NCI-H2081 (cell line): ENCODE data around the gene CHD5.
"Not testable (repeated sequence)": the region's sequence is repeated elsewhere in the genome, so short reads cannot be mapped to it uniquely, and the experiment has no call there.

ENCODE experiments used
- DNase-seq, 2 experiments: peaks; one replicate each; lab custom pipeline; 2025; lab: John Stamatoyannopoulos, UW

Gene CHD5

GRCh38 chr1:6180268-6180706 lies at the start of gene CHD5:
Gene CHD5 (minus strand): TSS chr1:6180321. CDS start chr1:6180023, 298 bp downstream.
- DNase-seq = peak; percentile 24 to 46

DNA sequence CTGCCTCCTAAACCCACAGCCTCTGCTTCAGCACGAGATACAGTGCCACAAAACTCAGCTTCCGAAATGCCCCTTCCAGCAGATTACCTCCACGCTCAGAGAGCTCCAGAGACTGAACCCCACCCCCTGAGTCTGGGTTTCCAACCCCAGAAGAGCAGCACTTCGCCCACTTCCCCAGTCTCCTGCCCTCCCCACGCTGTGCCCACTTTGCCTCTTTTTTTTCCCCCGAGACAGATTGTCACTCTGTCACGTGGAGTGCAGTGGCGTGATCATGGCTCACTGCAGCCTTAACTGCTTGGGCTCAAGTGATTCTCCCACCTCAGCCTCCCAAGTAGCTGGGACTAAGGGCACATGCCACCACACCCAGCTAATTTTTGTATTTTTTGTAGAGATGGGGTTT lies 45.5 kb upstream of the CHD5 start:
- DNase-seq = no peak

- DNase-seq = no peak
These were observed 44.6 kb upstream of the CHD5 start for GRCh38 chr1:6224718-6225117.

GRCh38 chr1:6223617-6224016 lies 43.5 kb upstream of the CHD5 start:
- no peak for DNase-seq

DNA sequence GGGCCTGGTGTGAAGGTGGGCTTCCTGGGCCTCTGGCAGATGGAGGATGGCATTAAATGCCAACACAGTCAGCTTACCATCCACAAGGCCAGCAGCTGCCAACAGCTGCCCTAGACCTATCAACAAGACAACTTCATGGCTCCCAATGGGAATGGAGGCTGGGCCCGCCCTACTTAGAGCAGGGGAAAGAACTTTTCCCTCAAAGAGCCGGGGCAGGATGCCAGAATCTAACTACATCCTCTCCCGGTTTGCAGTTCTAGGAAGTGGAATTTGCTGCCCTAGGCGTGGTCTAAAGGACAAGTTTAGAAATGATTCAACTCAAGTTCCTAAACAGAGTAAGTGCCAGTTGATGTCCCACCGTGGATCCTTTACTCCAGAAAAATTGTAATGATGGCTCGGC lies 42.5 kb upstream of the CHD5 start:
- DNase-seq = no peak

DNA sequence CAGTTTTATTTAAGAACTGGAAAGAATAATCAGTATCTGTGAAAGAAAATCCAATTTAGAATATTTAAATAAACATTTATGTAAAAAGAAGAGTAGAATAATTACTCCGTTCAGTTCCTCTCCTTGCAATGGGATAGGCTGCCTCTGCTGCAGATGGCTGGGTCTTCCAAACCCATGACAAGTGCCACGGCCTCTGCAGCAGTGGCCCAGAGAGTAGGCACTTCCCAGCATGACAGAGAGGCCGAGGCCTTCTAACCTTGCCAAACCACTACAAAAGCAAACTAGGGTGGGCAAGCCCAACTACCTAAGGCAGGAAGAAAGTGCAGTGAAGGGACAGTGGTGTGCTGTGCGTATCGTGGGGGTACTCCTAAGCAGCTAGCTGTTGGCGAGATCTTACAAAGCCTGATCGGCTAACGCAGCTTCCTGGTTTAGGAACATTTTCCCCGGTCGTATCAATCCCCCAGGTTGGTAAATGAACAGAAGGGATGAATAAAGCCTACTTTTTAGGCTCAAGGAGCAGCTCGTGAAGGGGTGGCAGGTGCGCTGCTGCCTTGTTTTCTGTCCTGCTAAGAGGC lies 41.2 kb upstream of the CHD5 start:
- DNase-seq = no peak

- DNase-seq = no peak
These were observed 40.1 kb upstream of the CHD5 start for GRCh38 chr1:6220236-6220635.

GRCh38 chr1:6219641-6220040 lies 39.5 kb upstream of the CHD5 start:
- not testable (repeated sequence) for DNase-seq

DNA sequence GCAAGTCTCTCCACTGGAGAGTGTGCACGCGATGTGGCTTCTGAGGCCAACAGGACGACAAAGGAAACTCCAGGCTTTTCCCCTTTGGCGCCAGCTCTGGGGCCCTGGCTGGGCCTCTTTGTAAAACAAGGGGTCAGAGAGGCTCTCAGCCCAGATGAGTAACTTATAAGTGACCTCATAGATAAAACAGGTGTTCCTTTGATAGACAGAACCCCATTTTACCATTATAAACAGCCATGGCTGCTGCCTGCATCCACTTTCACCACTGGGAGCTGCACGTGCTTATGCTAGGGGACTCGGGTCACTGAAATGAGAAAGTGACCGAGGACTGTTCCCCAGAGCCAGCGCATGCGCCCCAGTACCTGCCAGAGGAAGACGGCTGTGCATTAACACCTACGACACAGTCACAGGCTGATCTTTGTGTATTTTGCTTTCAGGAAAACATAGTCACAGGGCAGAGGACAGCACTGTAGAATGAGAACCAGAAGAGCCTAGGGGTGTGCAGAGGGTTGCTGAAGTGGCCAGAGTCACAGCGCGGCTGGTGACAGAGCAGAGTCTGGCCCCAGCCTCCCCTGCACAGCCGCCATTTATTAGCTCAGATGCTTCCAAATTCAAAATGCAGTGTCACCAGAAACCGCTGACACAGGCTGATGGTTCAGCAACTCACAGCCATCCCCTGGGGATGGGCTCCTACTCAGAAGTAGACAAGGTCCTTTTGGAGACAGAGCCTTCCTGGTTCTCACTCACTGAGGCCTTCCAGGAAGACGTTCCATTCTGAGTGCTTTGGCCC lies 38.4 kb upstream of the CHD5 start:
- no peak for DNase-seq

GRCh38 chr1:6212193-6212959 lies 32.3 kb upstream of the CHD5 start:
- DNase-seq = no peak

- DNase-seq = no peak
These were observed 31.6 kb upstream of the CHD5 start for GRCh38 chr1:6211731-6212130.

DNA sequence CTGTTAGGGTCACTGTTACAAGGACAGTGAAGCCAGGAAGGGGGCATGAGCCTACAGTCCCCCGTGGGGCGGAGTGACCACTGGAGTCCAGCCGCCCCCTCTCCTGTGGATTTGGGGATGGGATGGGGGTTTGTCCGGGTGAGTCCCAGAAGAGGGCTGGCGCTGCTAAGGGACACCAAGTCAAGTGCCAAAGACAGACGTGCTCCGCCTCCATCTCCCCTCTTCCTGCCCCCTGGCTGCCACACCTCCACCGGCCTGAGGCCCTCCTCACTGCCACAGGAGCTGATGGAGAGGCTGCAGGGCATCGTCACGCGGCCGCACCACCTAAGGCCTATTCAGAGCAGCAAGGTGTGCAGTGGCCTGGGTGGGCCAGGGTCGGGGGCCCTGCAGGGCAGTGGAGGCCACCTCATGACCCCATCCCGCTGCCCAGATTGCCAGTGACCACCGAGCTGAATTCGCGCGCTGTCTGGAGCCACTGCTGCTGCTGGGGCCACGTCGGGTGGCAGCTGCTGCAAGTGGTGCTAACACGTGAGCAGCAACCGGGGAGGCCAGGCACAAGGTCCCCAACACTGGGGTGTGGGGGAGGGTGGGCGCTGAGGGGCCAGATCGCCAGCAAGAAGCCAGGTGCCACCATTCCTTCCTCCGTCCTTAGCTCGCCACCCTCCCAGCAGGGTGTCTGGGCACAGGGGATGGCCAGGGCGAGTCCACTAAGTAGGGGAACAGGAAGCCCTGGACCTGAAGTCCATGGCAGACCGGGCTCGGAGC lies 30.7 kb upstream of the CHD5 start:
- DNase-seq = no peak

GRCh38 chr1:6209661-6210580 lies 29.8 kb upstream of the CHD5 start:
- no peak for DNase-seq

DNA sequence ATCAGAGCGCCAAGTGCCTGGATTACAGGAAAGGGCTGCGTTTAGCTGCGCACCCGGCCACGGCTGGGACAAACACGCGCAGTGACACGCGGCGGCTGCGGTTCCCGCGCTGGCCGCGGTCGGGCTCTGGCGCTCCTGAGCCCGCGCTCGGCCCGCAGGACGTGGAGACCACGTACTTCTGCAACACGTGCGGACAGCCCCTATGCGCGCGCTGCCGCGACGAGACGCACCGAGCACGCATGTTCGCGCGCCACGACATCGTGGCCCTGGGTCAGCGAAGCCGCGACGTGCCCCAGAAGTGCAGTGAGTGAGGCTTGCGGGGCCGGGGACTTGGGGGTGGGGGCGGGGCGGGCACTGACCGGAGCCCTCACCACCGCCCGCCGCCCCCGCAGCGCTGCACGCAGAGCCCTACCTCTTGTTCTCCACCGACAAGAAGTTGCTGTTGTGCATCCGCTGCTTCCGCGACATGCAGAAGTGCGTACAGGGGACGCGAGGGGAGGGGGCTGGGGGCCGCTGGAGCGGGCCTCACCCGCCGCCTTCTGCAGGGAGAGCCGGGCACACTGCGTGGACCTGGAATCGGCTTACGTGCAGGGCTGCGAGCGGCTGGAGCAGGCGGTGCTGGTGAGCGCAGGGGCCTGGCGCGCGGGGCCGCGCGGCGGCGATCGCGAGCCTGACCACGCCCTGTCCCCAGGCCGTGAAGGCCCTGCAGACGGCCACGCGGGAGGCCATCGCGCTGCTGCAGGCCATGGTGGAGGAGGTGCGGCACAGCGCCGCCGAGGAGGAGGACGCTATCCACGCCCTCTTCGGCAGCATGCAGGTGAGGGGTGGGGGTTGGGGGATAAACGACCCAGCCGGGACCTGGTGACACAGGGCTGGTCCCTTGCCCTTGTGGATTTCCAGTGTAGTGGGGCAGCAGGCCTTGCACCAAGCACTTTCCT lies 28.9 kb upstream of the CHD5 start:
- DNase-seq = no peak

GRCh38 chr1:6207921-6208320 lies 27.8 kb upstream of the CHD5 start:
- DNase-seq = no peak

- DNase-seq = no peak
These were observed 27.2 kb upstream of the CHD5 start for GRCh38 chr1:6207075-6207885.

DNA sequence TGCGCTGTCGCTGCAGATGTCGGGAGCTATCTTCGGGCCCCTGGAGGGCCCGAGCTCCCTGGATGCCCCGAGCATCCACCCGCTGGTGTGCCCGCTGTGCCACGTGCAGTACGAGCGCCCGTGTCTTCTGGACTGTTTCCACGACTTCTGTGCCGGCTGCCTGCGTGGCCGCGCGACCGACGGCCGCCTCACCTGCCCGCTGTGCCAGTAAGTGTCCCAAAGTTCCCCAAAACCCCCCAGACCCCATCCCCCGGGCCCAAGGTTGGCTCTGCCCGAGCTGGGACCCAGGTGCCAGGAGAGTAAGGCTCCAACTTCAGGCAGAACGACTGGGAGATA lies 26.4 kb upstream of the CHD5 start:
- DNase-seq = no peak

DNA sequence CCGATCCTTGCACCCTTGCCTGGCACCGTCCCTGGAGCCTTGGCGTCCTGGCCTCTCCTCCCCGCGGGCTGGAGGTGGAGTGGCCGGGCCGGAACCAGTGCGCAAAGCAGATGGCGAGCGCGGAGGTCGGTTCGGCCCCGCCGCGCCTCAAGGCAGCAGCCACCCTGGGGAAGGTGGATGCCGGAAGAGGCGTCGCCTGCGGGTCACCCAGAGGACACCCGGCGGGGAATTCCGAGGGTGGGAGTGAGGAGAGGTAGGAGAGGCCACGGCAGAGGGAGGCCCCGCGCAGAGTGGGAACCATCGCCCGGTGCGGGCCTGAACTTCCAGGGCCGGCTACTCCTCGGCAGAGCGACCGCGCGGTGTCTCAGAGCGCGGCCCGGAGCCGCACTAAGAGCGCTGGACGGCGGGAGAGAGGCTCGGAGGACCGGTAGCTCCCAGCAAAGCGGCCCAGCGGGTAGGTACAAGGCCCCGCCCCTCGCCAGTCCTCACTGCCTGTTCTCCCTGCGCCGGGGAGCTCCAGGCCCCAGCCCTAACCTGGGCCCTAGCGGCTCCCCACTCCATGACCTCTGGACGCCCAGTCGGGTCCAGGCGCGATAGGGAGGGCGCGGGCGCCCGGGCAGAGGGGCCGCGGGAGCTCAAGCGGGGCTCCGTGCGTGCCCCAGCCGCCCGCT lies 25.9 kb upstream of the CHD5 start, which contains the start of gene RNF207:
Gene RNF207 (plus strand): TSS at position 271 of the 671 bp plus-strand sequence. CDS start 417 bp downstream, outside the sequence.
- no peak for DNase-seq

- no peak for DNase-seq
These were observed 22.1 kb upstream of the CHD5 start for GRCh38 chr1:6202256-6202655.
